HG02588 (cell line): ENCODE results near the gene CD86.

Experiments
- ATAC-seq: cut with Tn5 transposase; IDR thresholded peaks from one replicate; pipeline ENCODE4 v1.9.1; 2021; ENCODE audit warnings: mild to moderate bottlenecking, moderate library complexity; ENCODE audit not compliant: unreplicated experiment

The CD86 gene

GRCh38 chr3:122058294-122058693, 3.1 kb downstream of the CD86 start:
- ATAC-seq, result no peak

GRCh38 chr3:122060040-122060698, 5.0 kb downstream of the CD86 start:
- no peak for ATAC-seq

GRCh38 chr3:122063908-122064307, 8.7 kb downstream of the CD86 start:
- ATAC-seq, result no peak

GRCh38 chr3:122064326-122064725, 9.2 kb downstream of the CD86 start:
- ATAC-seq, result no peak

- peak; percentile 3 for ATAC-seq
Observed at GRCh38 chr3:122066331-122067213, 11.4 kb downstream of the CD86 start.

- ATAC-seq, result peak; percentile 38
Observed at GRCh38 chr3:122067214-122067550, 12.0 kb downstream of the CD86 start.

- peak; percentile 40 for ATAC-seq
Observed at GRCh38 chr3:122067588-122068240, 12.6 kb downstream of the CD86 start.

- ATAC-seq, result peak; percentile 48
Observed at GRCh38 chr3:122074621-122075265, 19.6 kb downstream of the CD86 start.

- peak; percentile 4 for ATAC-seq
Observed at GRCh38 chr3:122076491-122077292, 21.5 kb downstream of the CD86 start.

GRCh38 chr3:122077293-122078234, 22.4 kb downstream of the CD86 start:
- peak; percentile 23 for ATAC-seq

- no peak for ATAC-seq
Observed at GRCh38 chr3:122078235-122078935, 23.2 kb downstream of the CD86 start.

GRCh38 chr3:122079524-122080206, 24.5 kb downstream of the CD86 start:
- no peak for ATAC-seq

- ATAC-seq, result no peak
Observed at GRCh38 chr3:122080207-122080587, 25.0 kb downstream of the CD86 start.

- ATAC-seq, result peak; percentile 30
Observed at GRCh38 chr3:122081543-122082247, 26.5 kb downstream of the CD86 start.

GRCh38 chr3:122082357-122082756, 27.2 kb downstream of the CD86 start:
- ATAC-seq, result no peak

GRCh38 chr3:122084799-122085198, 29.6 kb downstream of the CD86 start:
- no peak for ATAC-seq

GRCh38 chr3:122085673-122086072, 30.5 kb downstream of the CD86 start:
- no peak for ATAC-seq

- ATAC-seq, result no peak
Observed at GRCh38 chr3:122088531-122088930, 33.4 kb downstream of the CD86 start.
